Mucosa of stomach (tissue), 1 donor: Measurements from ENCODE around the gene KMT5B.
A peak's percentile ranks its signal among the peaks of the same experiment; 100 is the strongest.

ENCODE experiments used
- H3K27me3 ChIP-seq: one replicate; pipeline ENCODE4 v1.7.0; 2013; ENCODE audit warnings: mild to moderate bottlenecking, low read length; ENCODE audit not compliant: control insufficient read depth, insufficient read depth
- H3K36me3 ChIP-seq: one replicate; pipeline ENCODE4 v1.7.0; 2013; ENCODE audit warnings: low read length; ENCODE audit not compliant: control insufficient read depth, insufficient read depth
- H3K4me1 ChIP-seq: one replicate; pipeline ENCODE4 v1.7.0; 2013; ENCODE audit warnings: mild to moderate bottlenecking, low read length; ENCODE audit not compliant: control insufficient read depth, insufficient read depth
- H3K4me3 ChIP-seq: one replicate; pipeline ENCODE4 v1.7.0; 2013; ENCODE audit warnings: low read length
- H3K9ac ChIP-seq: one replicate; pipeline ENCODE4 v1.7.0; 2013; ENCODE audit warnings: mild to moderate bottlenecking, low read length, moderate library complexity
- H3K9me3 ChIP-seq: one replicate; pipeline ENCODE4 v1.7.0; 2013; ENCODE audit warnings: mild to moderate bottlenecking, low read length, moderate library complexity; ENCODE audit not compliant: control insufficient read depth
- donor health status: Pancreatic carcinoma.

KMT5B gene

GRCh38 chr11:68138237-68138636 lies 74.9 kb downstream of the KMT5B start:
- Histone ChIP-seq H3K4me1 (peaks cover 43% of the 10 kb centered on the region), H3K9ac (peak overlapping the region; percentile 33), H3K36me3 (no peaks in the 10 kb centered on the region), H3K4me3 (no peak overlapping the region), H3K27me3 (no peaks in the 10 kb centered on the region), H3K9me3 (no peaks in the 10 kb centered on the region)

GRCh38 chr11:68137833-68138232 lies 75.3 kb downstream of the KMT5B start:
- Histone ChIP-seq H3K36me3 (no peaks in the 10 kb centered on the region), H3K27me3 (no peaks in the 10 kb centered on the region), H3K4me3 (no peak overlapping the region), H3K9me3 (no peaks in the 10 kb centered on the region), H3K9ac (peak overlapping the region; percentile 33), H3K4me1 (peaks cover 39% of the 10 kb centered on the region)

- Histone ChIP-seq H3K9me3 (no peaks in the 10 kb centered on the region), H3K4me3 (no peak overlapping the region), H3K4me1 (peaks cover 30% of the 10 kb centered on the region), H3K27me3 (no peaks in the 10 kb centered on the region), H3K36me3 (no peaks in the 10 kb centered on the region), H3K9ac (no peak overlapping the region)
Measured at GRCh38 chr11:68136866-68137265, 76.2 kb downstream of the KMT5B start.

GRCh38 chr11:68135161-68135560 lies 77.9 kb downstream of the KMT5B start:
- Histone ChIP-seq H3K4me1 (peaks cover 15% of the 10 kb centered on the region), H3K27me3 (no peaks in the 10 kb centered on the region), H3K9me3 (no peaks in the 10 kb centered on the region), H3K4me3 (no peak overlapping the region), H3K36me3 (no peaks in the 10 kb centered on the region), H3K9ac (no peak overlapping the region)

GRCh38 chr11:68133761-68134160 lies 79.3 kb downstream of the KMT5B start:
- Histone ChIP-seq H3K4me3 (no peak overlapping the region), H3K9me3 (no peaks in the 10 kb centered on the region), H3K27me3 (no peaks in the 10 kb centered on the region), H3K36me3 (no peaks in the 10 kb centered on the region), H3K4me1 (peaks cover 20% of the 10 kb centered on the region), H3K9ac (no peak overlapping the region)

GRCh38 chr11:68130121-68130520 lies 83.0 kb downstream of the KMT5B start:
- Histone ChIP-seq H3K36me3 (no peaks in the 10 kb centered on the region), H3K4me3 (no peak overlapping the region)

GRCh38 chr11:68128682-68129327 lies 84.3 kb downstream of the KMT5B start:
- Histone ChIP-seq H3K9ac (peak overlapping the region; percentile 33), H3K4me1 (peaks cover 15% of the 10 kb centered on the region), H3K27me3 (no peaks in the 10 kb centered on the region), H3K4me3 (peak overlapping the region; percentile 38), H3K9me3 (no peaks in the 10 kb centered on the region), H3K36me3 (no peaks in the 10 kb centered on the region)

More at GRCh38 chr11:68130121-68130520, 83.0 kb downstream of the KMT5B start:
- H3K4me1 ChIP-seq, result peaks cover 12% of the 10 kb centered on the region
- H3K27me3 ChIP-seq, result no peaks in the 10 kb centered on the region
- H3K9ac ChIP-seq, result no peak overlapping the region
- H3K9me3 ChIP-seq, result no peaks in the 10 kb centered on the region

GRCh38 chr11:68127714-68128681 lies 85.1 kb downstream of the KMT5B start:
- no peaks in the 10 kb centered on the region for H3K36me3 ChIP-seq
- H3K4me3 ChIP-seq, result peak overlapping the region; percentile 38
- H3K4me1 ChIP-seq, result peaks cover 19% of the 10 kb centered on the region
- no peaks in the 10 kb centered on the region for H3K27me3 ChIP-seq
- peak overlapping the region; percentile 33 for H3K9ac ChIP-seq
- H3K9me3 ChIP-seq, result no peaks in the 10 kb centered on the region

GRCh38 chr11:68125164-68125563 lies 87.9 kb downstream of the KMT5B start:
- no peak overlapping the region for H3K9ac ChIP-seq
- H3K4me1 ChIP-seq, result peaks cover 29% of the 10 kb centered on the region
- H3K4me3 ChIP-seq, result no peak overlapping the region
- no peaks in the 10 kb centered on the region for H3K9me3 ChIP-seq
- H3K27me3 ChIP-seq, result no peaks in the 10 kb centered on the region
- H3K36me3 ChIP-seq, result no peaks in the 10 kb centered on the region

- Histone ChIP-seq H3K4me3 (no peak overlapping the region), H3K27me3 (no peaks in the 10 kb centered on the region), H3K4me1 (peaks cover 39% of the 10 kb centered on the region), H3K36me3 (no peaks in the 10 kb centered on the region), H3K9ac (peak overlapping the region; percentile 15), H3K9me3 (no peaks in the 10 kb centered on the region)
Measured at GRCh38 chr11:68122936-68123539, 90.1 kb downstream of the KMT5B start.

- peaks cover 52% of the 10 kb centered on the region for H3K4me1 ChIP-seq
- H3K36me3 ChIP-seq, result no peaks in the 10 kb centered on the region
- H3K27me3 ChIP-seq, result no peaks in the 10 kb centered on the region
- H3K9me3 ChIP-seq, result no peaks in the 10 kb centered on the region
- H3K4me3 ChIP-seq, result peak within 1 kb of the TSS; percentile 40
- peak within 1 kb of the TSS; percentile 88 for H3K9ac ChIP-seq
Measured at GRCh38 chr11:68121067-68121899, 91.8 kb downstream of the KMT5B start, which contains the start of gene CHKA. Gene CHKA (minus strand): TSS chr11:68121388. CDS start chr11:68121177, 211 bp downstream.
